Osteocyte (in vitro differentiated cells): ENCODE measurements around the gene RAC3. TPM values are rescaled to one million over a fixed set of nuclear protein-coding genes. Genes with fewer than 3 reads are reported as not detected.

Experiments
- DNase-seq: peaks from one replicate; pipeline ENCODE4 v3.0.0; 2021; ENCODE audit warnings: mixed read lengths; ENCODE audit not compliant: unreplicated experiment; ENCODE audit errors: extremely low spot score
- H3K27ac Mint-ChIP-seq: one replicate; pipeline ENCODE4 v1.8.0; 2021; ENCODE audit warnings: mild to moderate bottlenecking, mixed read lengths; ENCODE audit not compliant: unreplicated experiment
- H3K27me3 Mint-ChIP-seq: one replicate; pipeline ENCODE4 v1.8.0; 2021; ENCODE audit warnings: mixed read lengths; ENCODE audit not compliant: unreplicated experiment
- H3K36me3 Mint-ChIP-seq: one replicate; pipeline ENCODE4 v1.8.0; 2021; ENCODE audit warnings: mixed read lengths; ENCODE audit not compliant: unreplicated experiment
- H3K4me1 Mint-ChIP-seq: one replicate; pipeline ENCODE4 v1.8.0; 2021; ENCODE audit warnings: mixed read lengths; ENCODE audit not compliant: unreplicated experiment
- H3K4me3 Mint-ChIP-seq: one replicate; pipeline ENCODE4 v1.8.0; 2021; ENCODE audit warnings: mild to moderate bottlenecking, moderate library complexity, mixed read lengths; ENCODE audit not compliant: unreplicated experiment
- H3K9me3 Mint-ChIP-seq: one replicate; pipeline ENCODE4 v1.8.0; 2021; ENCODE audit warnings: mixed read lengths; ENCODE audit not compliant: unreplicated experiment
- total RNA-seq: library from RNA; stranded (reverse); gene quantifications from 2 replicates; pipeline ENCODE4 v1.2.1, GENCODE V29; 2021
- TF ChIP-seq, protein P1 (sequence below): fragments of 200-600 bp; sonication (generic); IDR thresholded peaks from 2 replicates; pipeline ENCODE4 v1.5.0; 2021; ENCODE audit warnings: antibody characterized with exemption, mild to moderate bottlenecking, moderate library complexity

The RAC3 gene
- total RNA-seq, 1 donor from 2014 or later: 19.4 TPM

DNA sequence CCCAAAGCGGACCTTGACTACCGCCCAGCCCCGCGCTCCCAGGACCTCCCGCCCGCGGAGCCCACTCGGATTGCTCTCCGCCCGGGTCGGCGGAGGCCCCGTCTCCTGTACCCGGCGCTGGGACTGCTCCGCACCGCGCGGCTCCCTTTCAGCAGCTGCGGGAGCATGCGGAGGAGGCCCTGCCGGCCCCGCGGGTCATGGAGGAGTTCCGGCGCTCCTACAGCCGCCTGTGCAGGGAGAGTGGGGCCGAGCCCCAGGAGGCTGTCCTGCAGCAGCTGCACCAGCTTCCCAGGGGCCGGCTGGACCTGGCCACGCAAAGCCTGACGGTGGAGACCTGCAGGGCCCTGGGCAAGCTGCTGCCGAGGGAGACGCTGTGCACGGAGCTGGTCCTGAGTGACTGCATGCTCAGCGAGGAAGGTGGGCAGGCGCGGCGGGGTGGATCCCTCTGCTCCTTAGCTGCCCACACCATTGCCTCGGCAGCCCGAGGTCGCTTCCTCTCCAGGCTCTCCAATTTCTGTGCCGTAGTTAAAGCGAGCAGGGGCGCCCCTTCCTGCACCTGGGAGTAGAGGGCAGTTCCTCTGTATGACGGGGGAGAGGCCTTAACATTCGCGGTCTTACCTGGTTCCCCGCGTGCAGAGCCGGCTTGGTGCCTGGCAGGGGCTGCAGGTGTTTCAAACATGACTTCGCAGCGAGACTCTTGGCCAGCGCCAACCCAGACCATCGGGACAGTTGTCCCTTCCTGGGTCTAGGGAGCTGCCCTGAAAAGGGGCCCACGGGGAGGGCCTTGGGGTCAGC lies 7.8 kb upstream of the RAC3 start:
- TF ChIP-seq, protein P1, sequence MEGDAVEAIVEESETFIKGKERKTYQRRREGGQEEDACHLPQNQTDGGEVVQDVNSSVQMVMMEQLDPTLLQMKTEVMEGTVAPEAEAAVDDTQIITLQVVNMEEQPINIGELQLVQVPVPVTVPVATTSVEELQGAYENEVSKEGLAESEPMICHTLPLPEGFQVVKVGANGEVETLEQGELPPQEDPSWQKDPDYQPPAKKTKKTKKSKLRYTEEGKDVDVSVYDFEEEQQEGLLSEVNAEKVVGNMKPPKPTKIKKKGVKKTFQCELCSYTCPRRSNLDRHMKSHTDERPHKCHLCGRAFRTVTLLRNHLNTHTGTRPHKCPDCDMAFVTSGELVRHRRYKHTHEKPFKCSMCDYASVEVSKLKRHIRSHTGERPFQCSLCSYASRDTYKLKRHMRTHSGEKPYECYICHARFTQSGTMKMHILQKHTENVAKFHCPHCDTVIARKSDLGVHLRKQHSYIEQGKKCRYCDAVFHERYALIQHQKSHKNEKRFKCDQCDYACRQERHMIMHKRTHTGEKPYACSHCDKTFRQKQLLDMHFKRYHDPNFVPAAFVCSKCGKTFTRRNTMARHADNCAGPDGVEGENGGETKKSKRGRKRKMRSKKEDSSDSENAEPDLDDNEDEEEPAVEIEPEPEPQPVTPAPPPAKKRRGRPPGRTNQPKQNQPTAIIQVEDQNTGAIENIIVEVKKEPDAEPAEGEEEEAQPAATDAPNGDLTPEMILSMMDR: no peak
- Mint-ChIP-seq H3K27me3 (no peaks in the 10 kb centered on the region), H3K4me3 (peak overlapping the region; percentile 77), H3K9me3 (no peaks in the 10 kb centered on the region), H3K36me3 (no peaks in the 10 kb centered on the region), H3K27ac (no peak overlapping the region), H3K4me1 (peaks cover 22% of the 10 kb centered on the region)
- no peak for DNase-seq

DNA sequence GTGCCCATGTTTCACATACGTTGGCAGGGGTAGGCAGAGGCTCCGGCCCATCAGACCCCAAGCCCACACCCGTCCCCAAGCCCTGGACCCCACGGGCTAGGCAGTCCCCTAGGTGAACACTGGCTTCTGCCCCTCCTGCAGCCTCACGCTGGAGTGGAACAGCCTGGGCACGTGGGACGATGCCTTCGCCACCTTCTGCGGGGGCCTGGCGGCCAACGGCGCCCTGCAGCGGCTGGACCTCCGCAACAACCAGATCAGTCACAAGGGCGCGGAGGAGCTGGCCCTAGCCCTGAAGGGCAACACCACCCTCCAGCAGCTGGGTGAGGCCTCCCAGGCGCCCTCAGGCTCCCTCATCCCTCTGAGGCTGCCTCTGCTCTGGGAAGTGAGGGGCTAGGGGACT lies 6.6 kb upstream of the RAC3 start:
- H3K27me3 Mint-ChIP-seq: no peaks in the 10 kb centered on the region
- no peaks in the 10 kb centered on the region for H3K36me3 Mint-ChIP-seq
- no peak overlapping the region for H3K27ac Mint-ChIP-seq
- H3K9me3 Mint-ChIP-seq: no peaks in the 10 kb centered on the region
- no peak overlapping the region for H3K4me3 Mint-ChIP-seq
- TF ChIP-seq, protein P1: no peak
- no peak for DNase-seq
- peaks cover 22% of the 10 kb centered on the region for H3K4me1 Mint-ChIP-seq

DNA sequence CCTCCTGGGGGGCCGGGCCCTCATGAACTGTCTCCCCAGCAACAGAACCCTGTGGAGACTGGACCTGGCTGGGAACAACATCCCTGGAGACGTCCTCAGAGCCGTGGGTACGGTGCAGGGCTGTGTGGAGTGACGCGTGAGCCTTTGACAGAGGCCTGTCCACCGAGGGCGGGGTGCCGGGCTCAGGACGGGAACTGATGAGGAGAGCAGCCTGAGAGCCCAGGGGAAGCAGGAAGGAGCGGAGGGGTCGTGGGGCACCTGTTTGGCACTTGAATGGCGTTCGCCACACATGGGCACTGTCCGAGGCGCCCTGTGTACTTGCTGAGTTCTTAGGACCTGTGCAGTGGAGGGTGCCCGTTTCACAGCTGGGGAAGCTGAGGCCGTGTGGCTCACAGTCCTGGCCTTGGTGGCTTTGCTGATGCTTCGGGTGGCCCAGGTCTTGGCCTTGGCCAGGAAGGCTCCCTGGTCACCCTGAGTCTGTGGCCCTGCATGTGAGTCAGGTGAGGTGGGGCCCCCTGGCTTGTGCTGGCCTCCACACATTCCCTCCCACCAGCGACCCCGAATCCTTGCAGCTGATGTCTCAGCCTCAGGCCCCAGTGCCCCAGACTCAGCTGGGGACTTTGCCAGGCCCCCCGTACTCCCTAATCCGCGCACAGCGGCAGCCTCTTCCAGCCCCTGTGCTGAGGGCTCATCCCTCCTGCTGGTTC lies 5.9 kb upstream of the RAC3 start:
- Mint-ChIP-seq H3K27ac (no peak overlapping the region), H3K9me3 (no peaks in the 10 kb centered on the region), H3K27me3 (no peaks in the 10 kb centered on the region), H3K36me3 (no peaks in the 10 kb centered on the region), H3K4me1 (peaks cover 24% of the 10 kb centered on the region), H3K4me3 (no peak overlapping the region)
- TF ChIP-seq, protein P1: no peak
- DNase-seq: no peak

DNA sequence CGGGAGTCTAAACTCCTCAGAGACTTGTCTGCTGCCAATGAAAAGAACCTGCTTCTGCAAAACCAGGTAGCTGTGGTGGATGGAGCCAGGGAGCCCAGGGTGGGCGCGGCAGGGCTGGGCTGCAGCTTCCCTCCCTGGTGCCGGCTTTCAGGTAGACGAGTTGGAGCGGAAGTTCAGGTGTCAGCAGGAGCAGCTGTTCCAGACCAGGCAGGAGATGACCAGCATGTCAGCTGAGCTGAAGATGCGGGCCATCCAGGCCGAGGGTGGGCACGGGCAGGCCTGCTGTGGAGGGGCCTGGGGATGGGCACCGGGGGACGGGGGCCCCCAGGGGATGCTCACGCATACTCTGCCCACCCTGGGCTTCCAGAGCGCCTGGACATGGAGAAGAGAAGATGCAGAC lies 3.2 kb upstream of the RAC3 start:
- no peaks in the 10 kb centered on the region for H3K27me3 Mint-ChIP-seq
- H3K9me3 Mint-ChIP-seq: no peaks in the 10 kb centered on the region
- TF ChIP-seq, protein P1: no peak
- no peaks in the 10 kb centered on the region for H3K36me3 Mint-ChIP-seq
- peaks cover 23% of the 10 kb centered on the region for H3K4me1 Mint-ChIP-seq
- no peak overlapping the region for H3K4me3 Mint-ChIP-seq
- H3K27ac Mint-ChIP-seq: no peak overlapping the region
- no peak for DNase-seq

DNA sequence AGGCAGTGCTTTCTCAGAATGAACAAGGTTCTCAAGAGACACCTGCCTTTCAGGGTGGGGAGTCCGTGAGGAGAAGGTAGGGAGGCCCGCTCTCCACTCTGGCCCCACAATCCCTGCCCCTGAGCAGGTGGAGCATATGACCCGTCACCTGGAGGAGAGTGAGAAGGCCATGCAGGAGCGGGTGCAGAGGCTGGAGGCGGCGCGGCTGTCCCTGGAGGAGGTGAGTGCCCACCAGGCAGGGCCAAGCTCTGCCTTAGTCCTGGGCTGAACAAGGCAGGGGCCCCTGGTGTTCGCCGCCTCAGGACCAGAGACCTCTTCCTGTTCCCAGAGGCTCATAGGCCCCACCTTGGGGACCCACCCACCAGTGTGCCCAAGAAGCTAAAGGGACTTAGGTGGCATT lies 2.5 kb upstream of the RAC3 start:
- Mint-ChIP-seq H3K9me3 (no peaks in the 10 kb centered on the region), H3K4me1 (peaks cover 18% of the 10 kb centered on the region), H3K27me3 (no peaks in the 10 kb centered on the region), H3K27ac (no peak overlapping the region), H3K4me3 (no peak overlapping the region), H3K36me3 (no peaks in the 10 kb centered on the region)
- no peak for DNase-seq
- TF ChIP-seq, protein P1: no peak
